Neural cell (in vitro differentiated cells): ENCODE data around the gene EMID1. TPM values are rescaled to one million over a fixed set of nuclear protein-coding genes. Genes with fewer than 3 reads are reported as not detected.

Experiments
- H2AFZ ChIP-seq: fragments of 200-600, 300-800 bp; sonication (generic), shearing (Covaris generic); 2 replicates; pipeline ENCODE4 v1.6.0; 2014; ENCODE audit warnings: low read depth, mild to moderate bottlenecking, antibody characterized with exemption, low read length, moderate library complexity
- H3F3A ChIP-seq: fragments of 200-600 bp; shearing (Covaris generic); 2 replicates; pipeline ENCODE4 v1.6.1; 2016; ENCODE audit warnings: mild to moderate bottlenecking, moderate library complexity, mixed read lengths, antibody characterized with exemption, low read length; ENCODE audit not compliant: insufficient read depth, poor library complexity, severe bottlenecking
- H3K27ac ChIP-seq: fragments of 200-600, 300-800 bp; sonication (generic), shearing (Covaris generic); 2 replicates; pipeline ENCODE4 v1.5.1; 2014; ENCODE audit warnings: mild to moderate bottlenecking, low read length, moderate library complexity
- H3K27me3 ChIP-seq: fragments of 300-800, 200-600 bp; sonication (generic), shearing (Covaris generic); 2 replicates; pipeline ENCODE4 v1.6.0; 2014; ENCODE audit warnings: mild to moderate bottlenecking, low read depth, low read length, moderate library complexity; ENCODE audit not compliant: insufficient read depth
- H3K36me3 ChIP-seq: fragments of 300-800, 200-600 bp; sonication (generic), shearing (Covaris generic); 2 replicates; pipeline ENCODE4 v1.5.1; 2014; ENCODE audit warnings: mild to moderate bottlenecking, antibody characterized with exemption, low read length, moderate library complexity; ENCODE audit not compliant: insufficient read depth
- H3K4me2 ChIP-seq: fragments of 300-800, 200-600 bp; sonication (generic), shearing (Covaris generic); 2 replicates; pipeline ENCODE4 v1.6.0; 2014; ENCODE audit warnings: mild to moderate bottlenecking, low read length
- H3K4me3 ChIP-seq: fragments of 300-800, 200-600 bp; sonication (generic), shearing (Covaris generic); 2 replicates; pipeline ENCODE4 v1.5.1; 2014; ENCODE audit warnings: mild to moderate bottlenecking, low read length, moderate library complexity
- H3K79me2 ChIP-seq: fragments of 200-600 bp; shearing (Covaris generic); replicated peaks from 2 replicates; pipeline ENCODE4 v1.6.0; 2014; ENCODE audit warnings: mild to moderate bottlenecking, low read length, moderate library complexity; ENCODE audit not compliant: insufficient read depth
- H3K9ac ChIP-seq: fragments of 300-800, 200-600 bp; sonication (generic), shearing (Covaris generic); 2 replicates; pipeline ENCODE4 v1.6.1; 2016; ENCODE audit warnings: mild to moderate bottlenecking, low read length, mixed read lengths
- H3K9me2 ChIP-seq: fragments of 200-600 bp; shearing (Covaris generic); 2 replicates; pipeline ENCODE4 v1.6.1; 2016; ENCODE audit warnings: mild to moderate bottlenecking, low read length, mixed read lengths; ENCODE audit not compliant: insufficient read depth
- H3K9me3 ChIP-seq: fragments of 200-600, 300-800 bp; sonication (generic), shearing (Covaris generic); 2 replicates; pipeline ENCODE4 v1.6.1; 2016; ENCODE audit warnings: mild to moderate bottlenecking, mixed run types, low read length, moderate library complexity, mixed read lengths
- H4K20me1 ChIP-seq: fragments of 200-600 bp; shearing (Covaris generic); 2 replicates; pipeline ENCODE4 v1.6.1; 2016; ENCODE audit warnings: mild to moderate bottlenecking, mixed run types; ENCODE audit not compliant: insufficient read depth
- EP300 ChIP-seq: fragments of 450-650 bp; conservative IDR thresholded peaks from 2 replicates; pipeline ENCODE4 v1.6.1; 2014; ENCODE audit warnings: antibody characterized with exemption, mild to moderate bottlenecking, moderate library complexity; ENCODE audit not compliant: poor library complexity, severe bottlenecking
- EZH2 ChIP-seq: fragments of 200-600, 300-800 bp; shearing (Covaris generic), sonication (generic); IDR thresholded peaks from 2 replicates; pipeline ENCODE4 v1.6.1; 2014; ENCODE audit warnings: antibody characterized with exemption, low read length, borderline replicate concordance, mild to moderate bottlenecking; ENCODE audit not compliant: insufficient read depth, poor library complexity, severe bottlenecking
- MXI1 ChIP-seq: fragments of 450-650 bp; conservative IDR thresholded peaks from 2 replicates; pipeline ENCODE4 v1.6.1; 2014; ENCODE audit warnings: antibody characterized with exemption, mild to moderate bottlenecking; ENCODE audit not compliant: poor library complexity, severe bottlenecking
- POLR2AphosphoS5 ChIP-seq: IDR thresholded peaks from 2 replicates; pipeline ENCODE4 v1.6.1; 2012
- RAD21 ChIP-seq: fragments of 450-650 bp; conservative IDR thresholded peaks from 2 replicates; pipeline ENCODE4 v1.6.1; 2014; ENCODE audit warnings: antibody characterized with exemption, mild to moderate bottlenecking, moderate library complexity
- SMC3 ChIP-seq: fragments of 450-650 bp; conservative IDR thresholded peaks from 2 replicates; pipeline ENCODE4 v1.6.1; 2014; ENCODE audit warnings: antibody characterized with exemption, mild to moderate bottlenecking, moderate library complexity; ENCODE audit not compliant: poor library complexity
- TAF1 ChIP-seq: IDR thresholded peaks from 2 replicates; pipeline ENCODE4 v1.6.1; 2012; ENCODE audit warnings: low read depth
- polyA plus RNA-seq: library from polyadenylated mRNA; depleted of rRNA; stranded (reverse); fragments of >200 nt; gene quantifications from 2 replicates; pipeline ENCODE4 v1.2.3, GENCODE V29; 2014
- TF ChIP-seq, protein P1 (sequence below): fragments of 450-650 bp; IDR thresholded peaks from 2 replicates; pipeline ENCODE4 v1.5.1; 2014; ENCODE audit warnings: antibody characterized with exemption, mild to moderate bottlenecking, moderate library complexity; ENCODE audit not compliant: poor library complexity, severe bottlenecking
- TF ChIP-seq, protein P2 (sequence below): IDR thresholded peaks from 2 replicates; pipeline ENCODE4 v1.6.1; 2012; ENCODE audit warnings: borderline replicate concordance

EMID1 gene
- polyA plus RNA-seq, 1 donor from 2014 or later = 14.1 TPM

DNA sequence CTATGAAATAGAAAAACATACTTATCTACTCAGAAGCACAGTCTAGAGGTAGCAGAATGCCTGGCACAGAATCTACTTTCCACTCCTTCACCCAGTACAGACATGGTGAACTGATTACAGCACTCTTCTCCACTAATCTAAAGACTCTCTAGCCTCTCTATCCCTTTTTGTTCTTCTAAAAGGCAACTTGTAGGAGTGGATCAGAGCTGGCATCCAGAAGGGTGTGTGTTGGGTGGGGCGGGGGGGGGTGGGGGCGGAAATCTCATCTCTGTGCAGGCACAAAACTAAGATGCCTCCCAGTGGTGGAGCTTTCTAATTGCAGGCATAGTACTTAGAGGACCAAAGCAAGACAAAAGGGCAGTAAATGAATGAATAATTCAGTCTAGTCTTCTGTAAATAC is 11.5 kb upstream of the EMID1 start:
- Histone ChIP-seq H3K9me2 (no peaks in the 10 kb centered on the region), H3K4me2 (no peak overlapping the region), H4K20me1 (no peaks in the 10 kb centered on the region), H3K9ac (no peak overlapping the region), H3K4me3 (no peak overlapping the region), H3K27me3 (no peaks in the 10 kb centered on the region), H3K36me3 (no peaks in the 10 kb centered on the region), H3F3A (no peaks in the 10 kb centered on the region), H3K79me2 (no peaks in the 10 kb centered on the region), H3K27ac (no peak overlapping the region), H3K9me3 (no peaks in the 10 kb centered on the region), H2AFZ (no peak overlapping the region)
- TF ChIP-seq EP300 = no peak
- TF ChIP-seq SMC3 = no peak
- TF ChIP-seq RAD21 = no peak
- TF ChIP-seq, protein P1, sequence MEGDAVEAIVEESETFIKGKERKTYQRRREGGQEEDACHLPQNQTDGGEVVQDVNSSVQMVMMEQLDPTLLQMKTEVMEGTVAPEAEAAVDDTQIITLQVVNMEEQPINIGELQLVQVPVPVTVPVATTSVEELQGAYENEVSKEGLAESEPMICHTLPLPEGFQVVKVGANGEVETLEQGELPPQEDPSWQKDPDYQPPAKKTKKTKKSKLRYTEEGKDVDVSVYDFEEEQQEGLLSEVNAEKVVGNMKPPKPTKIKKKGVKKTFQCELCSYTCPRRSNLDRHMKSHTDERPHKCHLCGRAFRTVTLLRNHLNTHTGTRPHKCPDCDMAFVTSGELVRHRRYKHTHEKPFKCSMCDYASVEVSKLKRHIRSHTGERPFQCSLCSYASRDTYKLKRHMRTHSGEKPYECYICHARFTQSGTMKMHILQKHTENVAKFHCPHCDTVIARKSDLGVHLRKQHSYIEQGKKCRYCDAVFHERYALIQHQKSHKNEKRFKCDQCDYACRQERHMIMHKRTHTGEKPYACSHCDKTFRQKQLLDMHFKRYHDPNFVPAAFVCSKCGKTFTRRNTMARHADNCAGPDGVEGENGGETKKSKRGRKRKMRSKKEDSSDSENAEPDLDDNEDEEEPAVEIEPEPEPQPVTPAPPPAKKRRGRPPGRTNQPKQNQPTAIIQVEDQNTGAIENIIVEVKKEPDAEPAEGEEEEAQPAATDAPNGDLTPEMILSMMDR = no peak
- no peak for TF ChIP-seq EZH2
- TF ChIP-seq MXI1 = no peak
- TF ChIP-seq POLR2AphosphoS5 = no peak

DNA sequence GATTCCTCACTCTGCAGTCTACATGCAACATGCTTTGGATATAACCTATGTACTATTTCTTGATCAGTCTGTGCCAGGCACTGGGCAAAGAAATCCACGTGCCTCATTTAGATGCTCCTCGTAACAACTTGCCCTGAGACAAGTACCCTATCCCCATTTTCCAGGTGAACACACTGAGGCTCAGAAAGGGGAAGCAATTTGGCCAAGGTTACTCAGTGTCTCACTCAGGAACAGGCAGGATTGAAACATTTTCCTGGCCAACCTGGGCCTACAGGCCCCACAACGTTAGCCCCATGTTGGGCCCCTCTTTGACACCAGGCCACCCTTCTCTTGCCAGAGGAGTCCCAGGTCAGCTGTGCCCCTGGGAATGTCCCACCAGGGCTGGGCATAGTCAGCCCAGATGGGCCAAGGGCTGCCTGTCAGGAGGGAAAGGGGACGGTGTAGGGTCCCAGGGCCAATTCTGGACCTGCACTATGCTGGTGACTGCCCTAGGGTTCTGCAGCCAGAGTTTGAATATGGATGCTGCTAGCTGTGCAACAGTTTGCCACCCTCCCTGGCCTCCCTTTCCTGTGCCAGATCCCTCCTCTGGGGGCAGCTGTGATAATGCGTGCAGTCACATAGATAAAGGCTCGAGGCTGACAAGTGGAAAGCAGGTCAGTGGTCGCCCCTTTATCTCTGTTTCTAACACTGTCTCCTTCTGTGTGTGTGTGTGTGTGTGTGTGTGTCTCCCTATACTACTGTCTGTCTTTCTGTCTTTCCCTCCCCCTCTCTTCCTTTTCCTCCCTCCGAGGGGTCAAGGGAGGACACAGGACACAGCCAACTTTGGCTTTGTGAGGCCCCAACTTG is 10.4 kb upstream of the EMID1 start:
- Histone ChIP-seq H3K9ac (no peak overlapping the region), H3K4me2 (no peak overlapping the region), H3K4me3 (no peak overlapping the region), H4K20me1 (no peaks in the 10 kb centered on the region), H2AFZ (no peak overlapping the region), H3K9me3 (no peaks in the 10 kb centered on the region), H3K27ac (no peak overlapping the region), H3F3A (no peaks in the 10 kb centered on the region), H3K27me3 (no peaks in the 10 kb centered on the region), H3K79me2 (no peaks in the 10 kb centered on the region), H3K36me3 (no peaks in the 10 kb centered on the region), H3K9me2 (no peaks in the 10 kb centered on the region)
- TF ChIP-seq EZH2 = no peak
- TF ChIP-seq TAF1 = no peak
- TF ChIP-seq SMC3 = no peak
- TF ChIP-seq, protein P2, sequence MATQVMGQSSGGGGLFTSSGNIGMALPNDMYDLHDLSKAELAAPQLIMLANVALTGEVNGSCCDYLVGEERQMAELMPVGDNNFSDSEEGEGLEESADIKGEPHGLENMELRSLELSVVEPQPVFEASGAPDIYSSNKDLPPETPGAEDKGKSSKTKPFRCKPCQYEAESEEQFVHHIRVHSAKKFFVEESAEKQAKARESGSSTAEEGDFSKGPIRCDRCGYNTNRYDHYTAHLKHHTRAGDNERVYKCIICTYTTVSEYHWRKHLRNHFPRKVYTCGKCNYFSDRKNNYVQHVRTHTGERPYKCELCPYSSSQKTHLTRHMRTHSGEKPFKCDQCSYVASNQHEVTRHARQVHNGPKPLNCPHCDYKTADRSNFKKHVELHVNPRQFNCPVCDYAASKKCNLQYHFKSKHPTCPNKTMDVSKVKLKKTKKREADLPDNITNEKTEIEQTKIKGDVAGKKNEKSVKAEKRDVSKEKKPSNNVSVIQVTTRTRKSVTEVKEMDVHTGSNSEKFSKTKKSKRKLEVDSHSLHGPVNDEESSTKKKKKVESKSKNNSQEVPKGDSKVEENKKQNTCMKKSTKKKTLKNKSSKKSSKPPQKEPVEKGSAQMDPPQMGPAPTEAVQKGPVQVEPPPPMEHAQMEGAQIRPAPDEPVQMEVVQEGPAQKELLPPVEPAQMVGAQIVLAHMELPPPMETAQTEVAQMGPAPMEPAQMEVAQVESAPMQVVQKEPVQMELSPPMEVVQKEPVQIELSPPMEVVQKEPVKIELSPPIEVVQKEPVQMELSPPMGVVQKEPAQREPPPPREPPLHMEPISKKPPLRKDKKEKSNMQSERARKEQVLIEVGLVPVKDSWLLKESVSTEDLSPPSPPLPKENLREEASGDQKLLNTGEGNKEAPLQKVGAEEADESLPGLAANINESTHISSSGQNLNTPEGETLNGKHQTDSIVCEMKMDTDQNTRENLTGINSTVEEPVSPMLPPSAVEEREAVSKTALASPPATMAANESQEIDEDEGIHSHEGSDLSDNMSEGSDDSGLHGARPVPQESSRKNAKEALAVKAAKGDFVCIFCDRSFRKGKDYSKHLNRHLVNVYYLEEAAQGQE = no peak
- no peak for TF ChIP-seq RAD21
- TF ChIP-seq, protein P1 = no peak
- TF ChIP-seq EP300 = no peak
- no peak for TF ChIP-seq MXI1
- no peak for TF ChIP-seq POLR2AphosphoS5
